Measurements from ENCODE around the gene ZNF785. TPM values are rescaled to one million over a fixed set of nuclear protein-coding genes. Genes with fewer than 3 reads are reported as not detected.
A peak's percentile ranks its signal among the peaks of the same experiment; 100 is the strongest.

ZNF785 gene
- total and polyA plus RNA-seq, 3 experiments from 2014 or later, result 4.8 to 13.0 (median 10.9) TPM

GRCh38 chr16:30609002-30609925 is 23.8 kb upstream of the ZNF785 start:
- peaks cover 12% of the 10 kb centered on the region for H3K4me1 ChIP-seq (ENCODE audit: insufficient read depth, low read length)
- Mint-ChIP-seq H3K36me3 (peaks cover 0 to 35% (median 11%) of the 10 kb centered on the region in 3 donors), H3K27ac (peak overlapping the region; percentile 75 to 100 (median 96)), H3K9me3 (no peaks in the 10 kb centered on the region), H3K4me1 (peaks cover 14 to 26% (median 22%) of the 10 kb centered on the region in 3 donors), H3K27me3 (no peaks in the 10 kb centered on the region), H3K4me3 (peak overlapping the region; percentile 83 to 98 (median 94))
- H3K27me3 ChIP-seq (ENCODE audit: insufficient read depth, low read length, poor library complexity, severe bottlenecking), result no peaks in the 10 kb centered on the region
- H3K36me3 ChIP-seq (ENCODE audit: insufficient read depth, low read length), result no peaks in the 10 kb centered on the region
- no peaks in the 10 kb centered on the region for H3K9me3 ChIP-seq (ENCODE audit: low read length)
- ChIA-PET POLR2A (interaction anchor here (0.7 to 1.5 kb wide), 10 partner anchors 15 to 227 kb away, joined by 3 to 12 read pairs (median 4); partner anchors contain the start of genes FBRS, PRR14, SEPHS2 and SEPTIN1), CTCF (interaction anchor here (1.0 to 3.8 kb wide), 8 partner anchors 10 to 200 kb away, joined by 3 to 18 read pairs (median 4); partner anchors contain the start of genes DCTPP1 and ZNF747)
- H3K4me3 ChIP-seq (ENCODE audit: low read length), result peak overlapping the region; percentile 97
- DNase-seq, result peak in 2 of 5 donors; percentile 22 to 59
- H3K27ac ChIP-seq (ENCODE audit: low read depth, low read length), result peak overlapping the region; percentile 97

- Histone ChIP-seq H3K27ac (ENCODE audit: low read depth, low read length) (no peak overlapping the region), H3K27me3 (ENCODE audit: insufficient read depth, low read length, poor library complexity, severe bottlenecking) (no peaks in the 10 kb centered on the region), H3K9me3 (ENCODE audit: low read length) (no peaks in the 10 kb centered on the region), H3K4me1 (ENCODE audit: insufficient read depth, low read length) (peaks cover 12% of the 10 kb centered on the region), H3K36me3 (ENCODE audit: insufficient read depth, low read length) (peaks cover 7% of the 10 kb centered on the region), H3K4me3 (ENCODE audit: low read length) (no peak overlapping the region)
- no peak overlapping the region for H3K27ac Mint-ChIP-seq
- no peaks in the 10 kb centered on the region for H3K9me3 Mint-ChIP-seq
- no peak overlapping the region for H3K4me3 Mint-ChIP-seq
- H3K4me1 Mint-ChIP-seq, result peaks cover 14 to 26% (median 22%) of the 10 kb centered on the region in 3 donors
- CTCF ChIA-PET, result interaction anchor here (0.7 to 3.8 kb wide), 4 partner anchors 7 to 176 kb away, joined by 3 to 18 read pairs (median 4); partner anchors contain the start of genes DCTPP1 and ZNF688
- no peak for DNase-seq
- H3K36me3 Mint-ChIP-seq, result peaks cover 0 to 59% (median 11%) of the 10 kb centered on the region in 3 donors
- H3K27me3 Mint-ChIP-seq, result no peaks in the 10 kb centered on the region
- POLR2A ChIA-PET, result no interaction called here
Observed at GRCh38 chr16:30606004-30606403, 20.5 kb upstream of the ZNF785 start.

- Mint-ChIP-seq H3K9me3 (no peaks in the 10 kb centered on the region), H3K27ac (peak overlapping the region in 1 of 8 donors; percentile 23), H3K4me3 (no peak overlapping the region), H3K4me1 (peaks cover 9 to 20% (median 15%) of the 10 kb centered on the region in 3 donors), H3K27me3 (no peaks in the 10 kb centered on the region), H3K36me3 (peaks cover 0 to 58% (median 11%) of the 10 kb centered on the region in 3 donors)
- Histone ChIP-seq H3K4me3 (ENCODE audit: low read length) (no peak overlapping the region), H3K4me1 (ENCODE audit: insufficient read depth, low read length) (peaks cover 12% of the 10 kb centered on the region), H3K9me3 (ENCODE audit: low read length) (no peaks in the 10 kb centered on the region), H3K36me3 (ENCODE audit: insufficient read depth, low read length) (peaks cover 7% of the 10 kb centered on the region), H3K27ac (ENCODE audit: low read depth, low read length) (no peak overlapping the region), H3K27me3 (ENCODE audit: insufficient read depth, low read length, poor library complexity, severe bottlenecking) (no peaks in the 10 kb centered on the region)
- CTCF ChIA-PET, result interaction anchor here (1.0 to 2.3 kb wide), 3 partner anchors 10 to 69 kb away, joined by 4 to 6 read pairs (median 5); partner anchors contain the start of gene ZNF785
- no peak for DNase-seq
- POLR2A ChIA-PET, result no interaction called here
Observed at GRCh38 chr16:30605158-30605557, 19.7 kb upstream of the ZNF785 start.

GRCh38 chr16:30604316-30604947 is 18.9 kb upstream of the ZNF785 start:
- Histone ChIP-seq H3K9me3 (ENCODE audit: low read length) (no peaks in the 10 kb centered on the region), H3K27me3 (ENCODE audit: insufficient read depth, low read length, poor library complexity, severe bottlenecking) (no peaks in the 10 kb centered on the region), H3K27ac (ENCODE audit: low read depth, low read length) (no peak overlapping the region), H3K4me3 (ENCODE audit: low read length) (no peak overlapping the region), H3K36me3 (ENCODE audit: insufficient read depth, low read length) (peaks cover 7% of the 10 kb centered on the region), H3K4me1 (ENCODE audit: insufficient read depth, low read length) (peaks cover 11% of the 10 kb centered on the region)
- Mint-ChIP-seq H3K27me3 (no peaks in the 10 kb centered on the region), H3K4me1 (peaks cover 8 to 16% (median 15%) of the 10 kb centered on the region in 3 donors), H3K4me3 (no peak overlapping the region), H3K36me3 (peaks cover 0 to 56% (median 11%) of the 10 kb centered on the region in 3 donors), H3K27ac (no peak overlapping the region), H3K9me3 (no peaks in the 10 kb centered on the region)
- ChIA-PET POLR2A (no interaction called here), CTCF (interaction anchor here (1.0 to 1.8 kb wide), 2 partner anchors 10 to 19 kb away, joined by 4 to 5 read pairs; partner anchors contain the start of gene ZNF785)
- no peak for DNase-seq

- H3K4me1 ChIP-seq (ENCODE audit: insufficient read depth, low read length), result peaks cover 6% of the 10 kb centered on the region
- peaks cover 0 to 56% (median 11%) of the 10 kb centered on the region in 3 donors for H3K36me3 Mint-ChIP-seq
- no peaks in the 10 kb centered on the region for H3K27me3 Mint-ChIP-seq
- no peaks in the 10 kb centered on the region for H3K27me3 ChIP-seq (ENCODE audit: insufficient read depth, low read length, poor library complexity, severe bottlenecking)
- H3K4me3 ChIP-seq (ENCODE audit: low read length), result no peak overlapping the region
- ChIA-PET CTCF (interaction anchor here (1.0 to 1.8 kb wide), 2 partner anchors 11 to 18 kb away, joined by 4 to 5 read pairs; partner anchors contain the start of gene ZNF785), POLR2A (interaction anchor here (1.9 kb wide), 1 partner anchor 19 kb away, joined by 4 read pairs; the partner anchor contains the start of gene ZNF785)
- no peaks in the 10 kb centered on the region for H3K9me3 ChIP-seq (ENCODE audit: low read length)
- H3K27ac ChIP-seq (ENCODE audit: low read depth, low read length), result no peak overlapping the region
- peaks cover 5 to 11% (median 11%) of the 10 kb centered on the region in 3 donors for H3K4me1 Mint-ChIP-seq
- H3K4me3 Mint-ChIP-seq, result peak overlapping the region in 1 of 7 donors; percentile 56
- no peak overlapping the region for H3K27ac Mint-ChIP-seq
- H3K9me3 Mint-ChIP-seq, result no peaks in the 10 kb centered on the region
- DNase-seq, result no peak
- peaks cover 7% of the 10 kb centered on the region for H3K36me3 ChIP-seq (ENCODE audit: insufficient read depth, low read length)
Observed at GRCh38 chr16:30603945-30604315, 18.4 kb upstream of the ZNF785 start.

GRCh38 chr16:30602616-30603277 is 17.2 kb upstream of the ZNF785 start:
- peaks cover 4% of the 10 kb centered on the region in 3 donors for H3K4me1 Mint-ChIP-seq
- H3K27me3 ChIP-seq (ENCODE audit: insufficient read depth, low read length, poor library complexity, severe bottlenecking), result no peaks in the 10 kb centered on the region
- DNase-seq, result no peak
- H3K36me3 ChIP-seq (ENCODE audit: insufficient read depth, low read length), result peaks cover 7% of the 10 kb centered on the region
- H3K27ac ChIP-seq (ENCODE audit: low read depth, low read length), result no peak overlapping the region
- no peak overlapping the region for H3K4me3 Mint-ChIP-seq
- CTCF ChIA-PET, result interaction anchor here (0.6 to 1.5 kb wide), 5 partner anchors 10 to 92 kb away, joined by 3 to 6 read pairs (median 3); partner anchors contain the start of gene ZNF764
- POLR2A ChIA-PET, result interaction anchor here (1.4 to 1.9 kb wide), 2 partner anchors 18 to 46 kb away, joined by 4 read pairs; partner anchors contain the start of gene ZNF785
- H3K4me1 ChIP-seq (ENCODE audit: insufficient read depth, low read length), result no peaks in the 10 kb centered on the region
- H3K9me3 ChIP-seq (ENCODE audit: low read length), result no peaks in the 10 kb centered on the region
- H3K36me3 Mint-ChIP-seq, result peaks cover 0 to 52% (median 9%) of the 10 kb centered on the region in 3 donors
- H3K9me3 Mint-ChIP-seq, result no peaks in the 10 kb centered on the region
- H3K27me3 Mint-ChIP-seq, result no peaks in the 10 kb centered on the region
- peak overlapping the region in 2 of 8 donors; percentile 23 to 56 for H3K27ac Mint-ChIP-seq
- H3K4me3 ChIP-seq (ENCODE audit: low read length), result no peak overlapping the region

- H3K27me3 Mint-ChIP-seq, result no peaks in the 10 kb centered on the region
- no peaks in the 10 kb centered on the region for H3K4me1 ChIP-seq (ENCODE audit: insufficient read depth, low read length)
- no peak overlapping the region for H3K27ac ChIP-seq (ENCODE audit: low read depth, low read length)
- CTCF ChIA-PET, result interaction anchor here (1.0 to 1.5 kb wide), 4 partner anchors 11 to 93 kb away, joined by 3 to 6 read pairs (median 3); partner anchors contain the start of gene ZNF764
- POLR2A ChIA-PET, result interaction anchor here (1.4 to 1.9 kb wide), 2 partner anchors 17 to 45 kb away, joined by 4 read pairs; partner anchors contain the start of gene ZNF785
- H3K27ac Mint-ChIP-seq, result peak overlapping the region in 2 of 8 donors; percentile 5 to 66
- DNase-seq, result no peak
- H3K4me1 Mint-ChIP-seq, result peaks cover 0 to 3% (median 0%) of the 10 kb centered on the region in 3 donors
- H3K9me3 Mint-ChIP-seq, result no peaks in the 10 kb centered on the region
- no peaks in the 10 kb centered on the region for H3K9me3 ChIP-seq (ENCODE audit: low read length)
- peaks cover 7% of the 10 kb centered on the region for H3K36me3 ChIP-seq (ENCODE audit: insufficient read depth, low read length)
- no peak overlapping the region for H3K4me3 ChIP-seq (ENCODE audit: low read length)
- H3K4me3 Mint-ChIP-seq, result no peak overlapping the region
- H3K36me3 Mint-ChIP-seq, result peaks cover 0 to 46% (median 9%) of the 10 kb centered on the region in 3 donors
- H3K27me3 ChIP-seq (ENCODE audit: insufficient read depth, low read length, poor library complexity, severe bottlenecking), result no peaks in the 10 kb centered on the region
Observed at GRCh38 chr16:30601966-30602365, 16.5 kb upstream of the ZNF785 start.
